HepG2 (cell line): Measurements from ENCODE around the gene EPB41L4A.

Experiments
- ADNP ChIP-seq: sonication (generic); formaldehyde crosslinking; IDR thresholded peaks from 2 replicates; pipeline ENCODE4 v1.4.0; 2020; ENCODE audit warnings: missing genetic modification reagents
- ATF7 ChIP-seq, 2 experiments: fragments of 450-650 bp in 1 of 2; sonication (generic) in 1 of 2; formaldehyde crosslinking in 1 of 2; IDR thresholded peaks; 2 replicates each; pipeline versions ENCODE4 v1.4.0 to v1.6.1; 2016 to 2020; ENCODE audit warnings: antibody characterized with exemption in 1 of 2, mild to moderate bottlenecking in 1 of 2, missing genetic modification reagents in 1 of 2
- CTCF ChIP-seq: sonication (generic); formaldehyde crosslinking; IDR thresholded peaks from 2 replicates; pipeline ENCODE4 v1.5.0; 2020; ENCODE audit warnings: mild to moderate bottlenecking, missing genetic modification reagents, moderate library complexity
- EP300 ChIP-seq, 3 experiments: sonication (generic) in 1 of 3; formaldehyde crosslinking in 1 of 3; IDR thresholded peaks; 2 replicates each; pipeline versions ENCODE4 v1.5.1 to v1.6.1; 2011 to 2020; ENCODE audit warnings: low read depth in 2 of 3, low read length in 2 of 3, borderline replicate concordance in 1 of 3, improper control_type of control experiment in 1 of 3, mild to moderate bottlenecking in 1 of 3, missing genetic modification reagents in 1 of 3, moderate library complexity in 1 of 3
- EZH2 ChIP-seq: conservative IDR thresholded peaks from 2 replicates; pipeline ENCODE4 v1.6.1; 2012; ENCODE audit warnings: mild to moderate bottlenecking, low read depth, low read length, moderate library complexity
- GATA4 ChIP-seq: sonication (generic); IDR thresholded peaks from 2 replicates; pipeline ENCODE4 v1.6.1; 2016; ENCODE audit warnings: antibody characterized with exemption, low read depth, borderline replicate concordance
- JUN ChIP-seq: sonication (generic); formaldehyde crosslinking; IDR thresholded peaks from 2 replicates; pipeline ENCODE4 v1.4.0; 2020; ENCODE audit warnings: mild to moderate bottlenecking, missing genetic modification reagents
- MAFF ChIP-seq: IDR thresholded peaks from 2 replicates; pipeline ENCODE4 v1.6.1; 2011; ENCODE audit warnings: low read depth, low read length, improper control_type of control experiment
- NFE2L1 ChIP-seq: sonication (generic); formaldehyde crosslinking; IDR thresholded peaks from 2 replicates; pipeline ENCODE4 v1.4.0; 2020; ENCODE audit warnings: missing genetic modification reagents, mild to moderate bottlenecking, borderline replicate concordance
- ZNF333 ChIP-seq: sonication (generic); formaldehyde crosslinking; IDR thresholded peaks from 2 replicates; pipeline ENCODE4 v1.4.0; 2020; ENCODE audit warnings: mild to moderate bottlenecking, missing genetic modification reagents, borderline replicate concordance
- ZNF451 ChIP-seq: sonication (generic); formaldehyde crosslinking; IDR thresholded peaks from 2 replicates; pipeline ENCODE4 v1.5.0; 2020; ENCODE audit warnings: mild to moderate bottlenecking, missing genetic modification reagents
- TF ChIP-seq, protein P1 (sequence below): sonication (generic); formaldehyde crosslinking; IDR thresholded peaks from 2 replicates; pipeline ENCODE4 v1.8.1; 2023; ENCODE audit warnings: mild to moderate bottlenecking, inconsistent platforms, moderate library complexity, missing genetic modification reagents, borderline replicate concordance
- TF ChIP-seq, protein P2 (sequence below): sonication (generic); formaldehyde crosslinking; IDR thresholded peaks from 2 replicates; pipeline ENCODE4 v1.8.0; 2022; ENCODE audit warnings: mild to moderate bottlenecking, missing genetic modification reagents, borderline replicate concordance

DNA sequence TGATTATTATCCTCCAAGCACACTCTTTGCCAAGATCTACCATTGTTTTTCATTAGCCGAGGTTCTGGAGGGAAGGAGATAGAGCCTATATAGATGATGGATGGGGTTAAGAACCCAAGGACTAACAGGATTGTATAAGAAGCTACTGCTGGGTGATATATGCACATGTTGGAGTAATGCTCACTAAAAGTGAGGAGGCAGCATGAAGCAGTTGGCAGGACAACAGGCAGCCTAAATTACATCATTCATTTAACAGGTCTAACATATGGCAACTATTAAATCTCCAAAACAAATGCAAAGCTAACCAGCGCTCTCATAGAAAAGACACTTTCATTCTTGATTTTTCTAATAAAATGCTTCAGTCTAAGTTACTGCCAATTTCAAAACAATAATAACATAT is 293.2 kb downstream of the EPB41L4A start:
- TF ChIP-seq ADNP (CRISPR knock-in tag) (no peak), ZNF333 (no peak), CTCF (CRISPR knock-in tag) (no peak), ATF7 (IDR thresholded peaks at IDR 0.05) (no peak), ATF7 (CRISPR knock-in tag; IDR thresholded peaks at IDR 0.05) (no peak), ZNF451 (CRISPR knock-in tag) (no peak), EP300 (IDR thresholded peaks at IDR 0.05; ENCODE audit: low read depth in 2 of 2, low read length in 2 of 2) (no peak), EP300 (CRISPR knock-in tag; IDR thresholded peaks at IDR 0.05; ENCODE audit: borderline replicate concordance) (no peak), NFE2L1 (CRISPR knock-in tag) (no peak), EZH2 (no peak), JUN (CRISPR knock-in tag) (no peak), MAFF (no peak), GATA4 (no peak)
- TF ChIP-seq, protein P1, sequence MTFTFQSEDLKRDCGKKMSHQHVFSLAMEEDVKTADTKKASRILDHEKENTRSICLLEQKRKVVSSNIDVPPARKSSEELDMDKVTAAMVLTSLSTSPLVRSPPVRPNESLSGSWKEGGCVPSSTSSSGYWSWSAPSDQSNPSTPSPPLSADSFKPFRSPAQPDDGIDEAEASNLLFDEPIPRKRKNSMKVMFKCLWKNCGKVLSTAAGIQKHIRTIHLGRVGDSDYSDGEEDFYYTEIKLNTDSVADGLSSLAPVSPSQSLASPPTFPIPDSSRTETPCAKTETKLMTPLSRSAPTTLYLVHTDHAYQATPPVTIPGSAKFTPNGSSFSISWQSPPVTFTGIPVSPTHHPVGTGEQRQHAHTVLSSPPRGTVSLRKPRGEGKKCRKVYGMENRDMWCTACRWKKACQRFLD (CRISPR knock-in tag) = no peak
- TF ChIP-seq, protein P2, sequence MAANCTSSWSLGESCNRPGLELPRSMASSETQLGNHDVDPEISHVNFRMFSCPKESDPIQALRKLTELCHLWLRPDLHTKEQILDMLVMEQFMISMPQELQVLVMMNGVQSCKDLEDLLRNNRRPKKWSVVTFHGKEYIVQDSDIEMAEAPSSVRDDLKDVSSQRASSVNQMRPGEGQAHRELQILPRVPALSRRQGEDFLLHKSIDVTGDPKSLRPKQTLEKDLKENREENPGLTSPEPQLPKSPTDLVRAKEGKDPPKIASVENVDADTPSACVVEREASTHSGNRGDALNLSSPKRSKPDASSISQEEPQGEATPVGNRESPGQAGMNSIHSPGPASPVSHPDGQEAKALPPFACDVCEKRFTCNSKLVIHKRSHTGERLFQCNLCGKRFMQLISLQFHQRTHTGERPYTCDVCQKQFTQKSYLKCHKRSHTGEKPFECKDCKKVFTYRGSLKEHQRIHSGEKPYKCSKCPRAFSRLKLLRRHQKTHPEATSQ (CRISPR knock-in tag) = no peak
